GM12878 (cell line): ENCODE data around the gene KIF1C. TPM values are rescaled to one million over a fixed set of nuclear protein-coding genes. Genes with fewer than 3 reads are reported as not detected.

ENCODE experiments used
- ATF7 ChIP-seq: fragments of 450-650 bp; IDR thresholded peaks from 2 replicates; pipeline ENCODE4 v1.6.1; 2016; ENCODE audit warnings: low read depth, mild to moderate bottlenecking
- BACH1 ChIP-seq: fragments of 450-650 bp; IDR thresholded peaks from 2 replicates; pipeline ENCODE4 v1.6.1; 2017; ENCODE audit warnings: mild to moderate bottlenecking, borderline replicate concordance
- CTCF ChIP-seq, 3 experiments: IDR thresholded peaks in 2 of 3; conservative IDR thresholded peaks in 1 of 3; 2 replicates each; pipeline ENCODE4 v1.5.1; 2011; ENCODE audit warnings: low read depth in 3 of 3, low read length in 3 of 3, mild to moderate bottlenecking in 3 of 3, control low read depth in 2 of 3, moderate library complexity in 2 of 3, inconsistent platforms in 1 of 3, mixed read lengths in 1 of 3; ENCODE audit not compliant: control insufficient read depth in 2 of 3, insufficient read depth in 1 of 3; ENCODE audit errors: extremely low read depth in 1 of 3
- LARP7 ChIP-seq: fragments of 450-650 bp; IDR thresholded peaks from 2 replicates; pipeline ENCODE4 v1.6.1; 2017; ENCODE audit warnings: mild to moderate bottlenecking
- MYC ChIP-seq: IDR thresholded peaks from 2 replicates; pipeline ENCODE4 v1.6.1; 2011; ENCODE audit warnings: mild to moderate bottlenecking, low read length, moderate library complexity, inconsistent platforms; ENCODE audit not compliant: insufficient read depth, insufficient replicate concordance, insufficient read length, severe bottlenecking
- NFIC ChIP-seq: IDR thresholded peaks from 2 replicates; pipeline ENCODE4 v1.6.1; 2012; ENCODE audit warnings: low read depth, mild to moderate bottlenecking, inconsistent platforms, low read length, moderate library complexity
- POLR2AphosphoS2 ChIP-seq: IDR thresholded peaks from 2 replicates; pipeline ENCODE4 v1.6.1; 2011; ENCODE audit warnings: low read depth, mild to moderate bottlenecking, low read length, improper control_type of control experiment, moderate library complexity
- SIX5 ChIP-seq: IDR thresholded peaks from 2 replicates; pipeline ENCODE4 v1.6.1; 2011; ENCODE audit warnings: mild to moderate bottlenecking, low read depth, low read length, moderate library complexity; ENCODE audit not compliant: severe bottlenecking
- SUZ12 ChIP-seq: fragments of 200-600 bp; sonication (generic); IDR thresholded peaks from one replicate; pipeline ENCODE4 v1.6.1; 2018; ENCODE audit warnings: antibody characterized with exemption, mild to moderate bottlenecking; ENCODE audit not compliant: unreplicated experiment
- TCF3 ChIP-seq: IDR thresholded peaks from 2 replicates; pipeline ENCODE4 v1.6.1; 2012; ENCODE audit warnings: low read depth, mild to moderate bottlenecking, low read length, borderline replicate concordance; ENCODE audit not compliant: insufficient read depth
- YY1 ChIP-seq: IDR thresholded peaks from 2 replicates; pipeline ENCODE4 v1.6.1; 2011; ENCODE audit warnings: low read depth, mild to moderate bottlenecking, low read length
- ZNF207 ChIP-seq: fragments of 450-650 bp; IDR thresholded peaks from 2 replicates; pipeline ENCODE4 v1.6.1; 2014; ENCODE audit warnings: antibody characterized with exemption, mild to moderate bottlenecking, borderline replicate concordance
- ZNF217 ChIP-seq: fragments of 450-650 bp; IDR thresholded peaks from 2 replicates; pipeline ENCODE4 v1.6.1; 2017; ENCODE audit warnings: antibody characterized with exemption, mild to moderate bottlenecking
- polyA plus RNA-seq, 11 experiments: library from polyadenylated mRNA; depleted of rRNA in 4 of 11; unstranded in 6 of 11; stranded (reverse) in 5 of 11; fragments of >200 nt; fragmentation: Nextera tagmentation in 4 of 11; fragmentation: Illumina TruSeq in 1 of 11; extraction: Ambion mirVana in 4 of 11; extraction: Trizol in 1 of 11; gene quantifications; 1 replicate in 1 of 11; 2 replicates in 10 of 11; pipeline versions ENCODE4 v1.2.1 to v1.2.3, GENCODE V29; 2011 to 2016; ENCODE audit warnings: inconsistent platforms in 2 of 11, missing spikeins in 2 of 11, low read depth in 1 of 11
- total RNA-seq, 4 experiments: library from RNA; depleted of rRNA in 3 of 4; stranded (reverse); fragments of >200 nt in 3 of 4; fragmentation: Illumina TruSeq in 1 of 4; extraction: Trizol in 1 of 4; gene quantifications; 2 replicates each; pipeline versions ENCODE4 v1.2.1 to v1.2.3, GENCODE V29; 2013 to 2021
- TF ChIP-seq, protein P1 (sequence below): fragments of 450-650 bp; IDR thresholded peaks from 2 replicates; pipeline ENCODE4 v1.6.1; 2018; ENCODE audit warnings: borderline replicate concordance, mild to moderate bottlenecking; ENCODE audit not compliant: partially characterized antibody
- TF ChIP-seq, protein P2 (sequence below): fragments of 450-650 bp; IDR thresholded peaks from 2 replicates; pipeline ENCODE4 v1.6.1; 2014; ENCODE audit warnings: mild to moderate bottlenecking
- TF ChIP-seq, protein P3 (sequence below): fragments of 450-650 bp; IDR thresholded peaks from 2 replicates; pipeline ENCODE4 v1.6.1; 2018; ENCODE audit warnings: mild to moderate bottlenecking, low read depth, moderate library complexity; ENCODE audit not compliant: partially characterized antibody
- TF ChIP-seq, protein P4 (sequence below): fragments of 150-350 bp; IDR thresholded peaks from 2 replicates; pipeline ENCODE4 v1.6.1; 2016; ENCODE audit warnings: low read depth, low read length

KIF1C gene
- total and polyA plus RNA-seq, 10 of the 15 experiments (the other 5 are each of a cell fraction or from before 2014, with no cell fraction given), result 1.4 to 65.9 (median 21.1) TPM

GRCh38 chr17:4948166-4948930, 49.4 kb upstream of the KIF1C start, which contains the start of gene PFN1 (continued):
- TF ChIP-seq, protein P1, sequence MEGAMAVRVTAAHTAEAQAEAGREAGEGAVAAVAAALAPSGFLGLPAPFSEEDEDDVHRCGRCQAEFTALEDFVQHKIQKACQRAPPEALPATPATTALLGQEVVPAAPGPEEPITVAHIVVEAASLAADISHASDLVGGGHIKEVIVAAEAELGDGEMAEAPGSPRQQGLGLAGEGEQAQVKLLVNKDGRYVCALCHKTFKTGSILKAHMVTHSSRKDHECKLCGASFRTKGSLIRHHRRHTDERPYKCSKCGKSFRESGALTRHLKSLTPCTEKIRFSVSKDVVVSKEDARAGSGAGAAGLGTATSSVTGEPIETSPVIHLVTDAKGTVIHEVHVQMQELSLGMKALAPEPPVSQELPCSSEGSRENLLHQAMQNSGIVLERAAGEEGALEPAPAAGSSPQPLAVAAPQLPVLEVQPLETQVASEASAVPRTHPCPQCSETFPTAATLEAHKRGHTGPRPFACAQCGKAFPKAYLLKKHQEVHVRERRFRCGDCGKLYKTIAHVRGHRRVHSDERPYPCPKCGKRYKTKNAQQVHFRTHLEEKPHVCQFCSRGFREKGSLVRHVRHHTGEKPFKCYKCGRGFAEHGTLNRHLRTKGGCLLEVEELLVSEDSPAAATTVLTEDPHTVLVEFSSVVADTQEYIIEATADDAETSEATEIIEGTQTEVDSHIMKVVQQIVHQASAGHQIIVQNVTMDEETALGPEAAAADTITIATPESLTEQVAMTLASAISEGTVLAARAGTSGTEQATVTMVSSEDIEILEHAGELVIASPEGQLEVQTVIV, result no peak
- TF ChIP-seq POLR2AphosphoS2 (peak; percentile 92), ATF7 (peak; percentile 85), ZNF217 (no peak), ZNF207 (no peak), MYC (no peak), TCF3 (peak; percentile 80), BACH1 (peak; percentile 75), LARP7 (peak; percentile 86), NFIC (no peak), YY1 (peak; percentile 47), CTCF (IDR thresholded peaks at IDR 0.05 in 2 of 3, conservative IDR thresholded peaks at IDR 0.05 in 1 of 3; ENCODE audit: control insufficient read depth in 2 of 3, extremely low read depth in 1 of 3, insufficient read depth in 1 of 3, low read depth in 3 of 3, low read length in 3 of 3) (no peak), SIX5 (no peak), SUZ12 (no peak)
- TF ChIP-seq, protein P2, sequence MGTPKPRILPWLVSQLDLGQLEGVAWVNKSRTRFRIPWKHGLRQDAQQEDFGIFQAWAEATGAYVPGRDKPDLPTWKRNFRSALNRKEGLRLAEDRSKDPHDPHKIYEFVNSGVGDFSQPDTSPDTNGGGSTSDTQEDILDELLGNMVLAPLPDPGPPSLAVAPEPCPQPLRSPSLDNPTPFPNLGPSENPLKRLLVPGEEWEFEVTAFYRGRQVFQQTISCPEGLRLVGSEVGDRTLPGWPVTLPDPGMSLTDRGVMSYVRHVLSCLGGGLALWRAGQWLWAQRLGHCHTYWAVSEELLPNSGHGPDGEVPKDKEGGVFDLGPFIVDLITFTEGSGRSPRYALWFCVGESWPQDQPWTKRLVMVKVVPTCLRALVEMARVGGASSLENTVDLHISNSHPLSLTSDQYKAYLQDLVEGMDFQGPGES, result no peak
- TF ChIP-seq, protein P3, sequence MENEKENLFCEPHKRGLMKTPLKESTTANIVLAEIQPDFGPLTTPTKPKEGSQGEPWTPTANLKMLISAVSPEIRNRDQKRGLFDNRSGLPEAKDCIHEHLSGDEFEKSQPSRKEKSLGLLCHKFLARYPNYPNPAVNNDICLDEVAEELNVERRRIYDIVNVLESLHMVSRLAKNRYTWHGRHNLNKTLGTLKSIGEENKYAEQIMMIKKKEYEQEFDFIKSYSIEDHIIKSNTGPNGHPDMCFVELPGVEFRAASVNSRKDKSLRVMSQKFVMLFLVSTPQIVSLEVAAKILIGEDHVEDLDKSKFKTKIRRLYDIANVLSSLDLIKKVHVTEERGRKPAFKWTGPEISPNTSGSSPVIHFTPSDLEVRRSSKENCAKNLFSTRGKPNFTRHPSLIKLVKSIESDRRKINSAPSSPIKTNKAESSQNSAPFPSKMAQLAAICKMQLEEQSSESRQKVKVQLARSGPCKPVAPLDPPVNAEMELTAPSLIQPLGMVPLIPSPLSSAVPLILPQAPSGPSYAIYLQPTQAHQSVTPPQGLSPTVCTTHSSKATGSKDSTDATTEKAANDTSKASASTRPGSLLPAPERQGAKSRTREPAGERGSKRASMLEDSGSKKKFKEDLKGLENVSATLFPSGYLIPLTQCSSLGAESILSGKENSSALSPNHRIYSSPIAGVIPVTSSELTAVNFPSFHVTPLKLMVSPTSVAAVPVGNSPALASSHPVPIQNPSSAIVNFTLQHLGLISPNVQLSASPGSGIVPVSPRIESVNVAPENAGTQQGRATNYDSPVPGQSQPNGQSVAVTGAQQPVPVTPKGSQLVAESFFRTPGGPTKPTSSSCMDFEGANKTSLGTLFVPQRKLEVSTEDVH, result peak; percentile 67
- TF ChIP-seq, protein P4, sequence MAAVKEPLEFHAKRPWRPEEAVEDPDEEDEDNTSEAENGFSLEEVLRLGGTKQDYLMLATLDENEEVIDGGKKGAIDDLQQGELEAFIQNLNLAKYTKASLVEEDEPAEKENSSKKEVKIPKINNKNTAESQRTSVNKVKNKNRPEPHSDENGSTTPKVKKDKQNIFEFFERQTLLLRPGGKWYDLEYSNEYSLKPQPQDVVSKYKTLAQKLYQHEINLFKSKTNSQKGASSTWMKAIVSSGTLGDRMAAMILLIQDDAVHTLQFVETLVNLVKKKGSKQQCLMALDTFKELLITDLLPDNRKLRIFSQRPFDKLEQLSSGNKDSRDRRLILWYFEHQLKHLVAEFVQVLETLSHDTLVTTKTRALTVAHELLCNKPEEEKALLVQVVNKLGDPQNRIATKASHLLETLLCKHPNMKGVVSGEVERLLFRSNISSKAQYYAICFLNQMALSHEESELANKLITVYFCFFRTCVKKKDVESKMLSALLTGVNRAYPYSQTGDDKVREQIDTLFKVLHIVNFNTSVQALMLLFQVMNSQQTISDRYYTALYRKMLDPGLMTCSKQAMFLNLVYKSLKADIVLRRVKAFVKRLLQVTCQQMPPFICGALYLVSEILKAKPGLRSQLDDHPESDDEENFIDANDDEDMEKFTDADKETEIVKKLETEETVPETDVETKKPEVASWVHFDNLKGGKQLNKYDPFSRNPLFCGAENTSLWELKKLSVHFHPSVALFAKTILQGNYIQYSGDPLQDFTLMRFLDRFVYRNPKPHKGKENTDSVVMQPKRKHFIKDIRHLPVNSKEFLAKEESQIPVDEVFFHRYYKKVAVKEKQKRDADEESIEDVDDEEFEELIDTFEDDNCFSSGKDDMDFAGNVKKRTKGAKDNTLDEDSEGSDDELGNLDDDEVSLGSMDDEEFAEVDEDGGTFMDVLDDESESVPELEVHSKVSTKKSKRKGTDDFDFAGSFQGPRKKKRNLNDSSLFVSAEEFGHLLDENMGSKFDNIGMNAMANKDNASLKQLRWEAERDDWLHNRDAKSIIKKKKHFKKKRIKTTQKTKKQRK, result no peak
